CD14-positive monocyte (primary cell): ENCODE data around the gene DRC3. TPM values are rescaled to one million over a fixed set of nuclear protein-coding genes. Genes with fewer than 3 reads are reported as not detected.

Experiments used
- DNase-seq, 3 donors: peaks; one replicate each; pipeline ENCODE4 v3.0.0-alpha.2; 2011 to 2022
- H2AFZ ChIP-seq: 2 replicates; pipeline ENCODE4 v1.6.0; 2012; ENCODE audit warnings: mild to moderate bottlenecking, low read depth, low read length, inconsistent platforms; ENCODE audit not compliant: insufficient read depth, poor library complexity, severe bottlenecking
- H3K27ac ChIP-seq, 2 donors: 1 replicate in 1 of 2; 2 replicates in 1 of 2; pipeline ENCODE4 v1.5.1; 2012 to 2013; ENCODE audit warnings: low read length in 2 of 2, control low read depth in 1 of 2, inconsistent platforms in 1 of 2, low read depth in 1 of 2, mild to moderate bottlenecking in 1 of 2
- H3K27me3 ChIP-seq, 2 donors: one replicate each; pipeline versions ENCODE4 v1.6.0 to v1.6.1; 2011 to 2013; ENCODE audit warnings: low read length in 2 of 2; ENCODE audit not compliant: control insufficient read depth in 2 of 2, insufficient read depth in 2 of 2
- H3K36me3 ChIP-seq, 2 donors: replicated peaks in 1 of 2; 1 replicate in 1 of 2; 2 replicates in 1 of 2; pipeline versions ENCODE4 v1.5.1 to v1.6.1; 2012 to 2013; ENCODE audit warnings: low read length in 2 of 2, control low read depth in 1 of 2, inconsistent platforms in 1 of 2, mild to moderate bottlenecking in 1 of 2; ENCODE audit not compliant: insufficient read depth in 2 of 2, control insufficient read depth in 1 of 2
- H3K4me1 ChIP-seq, 2 donors: 1 replicate in 1 of 2; 2 replicates in 1 of 2; pipeline versions ENCODE4 v1.5.1 to v1.6.1; 2012 to 2013; ENCODE audit warnings: low read length in 2 of 2, control low read depth in 1 of 2, inconsistent platforms in 1 of 2, mild to moderate bottlenecking in 1 of 2, moderate library complexity in 1 of 2; ENCODE audit not compliant: insufficient read depth in 2 of 2, control insufficient read depth in 1 of 2
- H3K4me2 ChIP-seq: replicated peaks from 2 replicates; pipeline ENCODE3; 2012; ENCODE audit warnings: low read length, moderate library complexity, mild to moderate bottlenecking; ENCODE audit not compliant: poor library complexity, severe bottlenecking; ENCODE audit errors: extremely low read depth
- H3K4me3 ChIP-seq, 3 experiments: fragments of 200-600 bp in 1 of 3; sonication (generic) in 1 of 3; replicated peaks in 1 of 3; 1 replicate in 2 of 3; 2 replicates in 1 of 3; pipeline ENCODE4 v1.5.1; 2011 to 2013; ENCODE audit warnings: low read length in 3 of 3, mild to moderate bottlenecking in 3 of 3, control low read depth in 2 of 3, low read depth in 2 of 3, inconsistent platforms in 1 of 3, moderate library complexity in 1 of 3
- H3K79me2 ChIP-seq: 2 replicates; pipeline ENCODE4 v1.6.0; 2012; ENCODE audit warnings: mild to moderate bottlenecking, control low read depth, inconsistent platforms, low read length, moderate library complexity; ENCODE audit not compliant: insufficient read depth
- H3K9ac ChIP-seq: 2 replicates; pipeline ENCODE4 v1.6.0; 2017; ENCODE audit warnings: low read length, mild to moderate bottlenecking; ENCODE audit not compliant: insufficient read depth, poor library complexity, severe bottlenecking
- H3K9me3 ChIP-seq, 2 donors: replicated peaks in 1 of 2; 1 replicate in 1 of 2; 2 replicates in 1 of 2; pipeline versions ENCODE4 v1.5.1 to v1.6.1; 2012 to 2013; ENCODE audit warnings: low read length in 2 of 2, control low read depth in 1 of 2; ENCODE audit not compliant: control insufficient read depth in 1 of 2, insufficient read depth in 1 of 2
- H4K20me1 ChIP-seq: 2 replicates; pipeline ENCODE4 v1.6.0; 2012; ENCODE audit warnings: mild to moderate bottlenecking, low read length, control low read depth, moderate library complexity; ENCODE audit not compliant: insufficient read depth
- H3K27ac Mint-ChIP-seq, 7 donors: one replicate each; pipeline ENCODE4 v1.8.0; 2020; ENCODE audit warnings: mild to moderate bottlenecking in 7 of 7, mixed read lengths in 7 of 7, moderate library complexity in 6 of 7, inconsistent platforms in 2 of 7
- H3K27me3 Mint-ChIP-seq, 3 donors: one replicate each; pipeline ENCODE4 v1.8.0; 2021 to 2022; ENCODE audit warnings: low read depth in 3 of 3, mild to moderate bottlenecking in 3 of 3, mixed read lengths in 3 of 3, moderate library complexity in 3 of 3, inconsistent platforms in 1 of 3
- H3K36me3 Mint-ChIP-seq, 2 donors: one replicate each; pipeline ENCODE4 v1.8.0; 2020; ENCODE audit warnings: mixed read lengths in 2 of 2, inconsistent platforms in 1 of 2, mild to moderate bottlenecking in 1 of 2
- H3K4me1 Mint-ChIP-seq: one replicate; pipeline ENCODE4 v1.8.0; 2020; ENCODE audit warnings: mild to moderate bottlenecking, mixed read lengths
- H3K4me3 Mint-ChIP-seq, 2 donors: one replicate each; pipeline ENCODE4 v1.8.0; 2020; ENCODE audit warnings: mild to moderate bottlenecking in 2 of 2, mixed read lengths in 2 of 2, moderate library complexity in 1 of 2
- H3K9me3 Mint-ChIP-seq, 7 donors: one replicate each; pipeline ENCODE4 v1.8.0; 2020 to 2022; ENCODE audit warnings: mixed read lengths in 7 of 7, mild to moderate bottlenecking in 6 of 7, moderate library complexity in 6 of 7, inconsistent platforms in 2 of 7
- CTCF ChIP-seq: fragments of 200-600 bp; IDR thresholded peaks from one replicate; pipeline ENCODE4 v1.8.0; 2022; ENCODE audit warnings: antibody characterized with exemption, mild to moderate bottlenecking
- WGBS: methylation state at CpG from one replicate; pipeline ENCODE4 v1.1.5; 2013; ENCODE audit warnings: missing lambda C conversion rate; ENCODE audit not compliant: insufficient coverage; 5-methylcytosine and 5-hydroxymethylcytosine counted together
- intact Hi-C, 2 donors: fragments of 100-400 bp; cut with micrococcal nuclease; formaldehyde crosslinking; loops; one replicate each; pipeline versions ENCODE4 v1.15.0 to v1.15.1; 2023
- polyA plus RNA-seq, 3 donors: library from polyadenylated mRNA; depleted of rRNA in 1 of 3; unstranded in 2 of 3; stranded (reverse) in 1 of 3; fragments of 300-500 nt in 2 of 3; fragments of >200 nt in 1 of 3; fragmentation: Illumina TruSeq in 2 of 3; gene quantifications; 1 replicate in 2 of 3; 2 replicates in 1 of 3; pipeline ENCODE4 v1.2.3, GENCODE V29; 2012 to 2021

Gene DRC3
- polyA plus RNA-seq, 3 donors, result 0.23 to 0.58 (median 0.39) TPM

- intact Hi-C loops, result no loop called here
- peaks cover 76% of the 10 kb centered on the region for H3K79me2 ChIP-seq
- no peak for TF ChIP-seq CTCF
- peaks cover 57% of the 10 kb centered on the region for H4K20me1 ChIP-seq
- no peak overlapping the region for H3K4me3 Mint-ChIP-seq
- H3K36me3 ChIP-seq, result peaks cover 0 to 5% of the 10 kb centered on the region in 2 donors
- H3K27me3 ChIP-seq, result no peaks in the 10 kb centered on the region
- peaks cover 17 to 23% of the 10 kb centered on the region in 2 donors for H3K4me1 ChIP-seq
- peak overlapping the region in 1 of 7 donors; percentile 55 for H3K27ac Mint-ChIP-seq
- WGBS, result 93% methylated on average over 2 of the region's 4 CpGs
- no peaks in the 10 kb centered on the region for H3K9me3 Mint-ChIP-seq
- peaks cover 35% of the 10 kb centered on the region for H3K4me1 Mint-ChIP-seq
- no peak for DNase-seq
- peaks cover 14 to 15% of the 10 kb centered on the region in 2 donors for H3K36me3 Mint-ChIP-seq
- H3K9me3 ChIP-seq, result no peaks in the 10 kb centered on the region
- H2AFZ ChIP-seq, result no peak overlapping the region
- H3K4me2 ChIP-seq, result no peak overlapping the region
- H3K27ac ChIP-seq, result no peak overlapping the region
- peaks cover 1% of the 10 kb centered on the region in 3 donors for H3K27me3 Mint-ChIP-seq
- H3K9ac ChIP-seq, result no peak overlapping the region
- H3K4me3 ChIP-seq, result no peak overlapping the region
Measured at GRCh38 chr17:17963066-17963465, 9.6 kb upstream of the DRC3 start.

GRCh38 chr17:17963694-17964436 is 8.8 kb upstream of the DRC3 start:
- H3K9me3 Mint-ChIP-seq, result no peaks in the 10 kb centered on the region
- intact Hi-C loops, result no loop called here
- peak overlapping the region in 1 of 7 donors; percentile 26 for H3K27ac Mint-ChIP-seq
- Histone ChIP-seq H3K4me1 (peaks cover 9 to 15% of the 10 kb centered on the region in 2 donors), H2AFZ (no peak overlapping the region), H3K79me2 (peaks cover 78% of the 10 kb centered on the region), H4K20me1 (peaks cover 53% of the 10 kb centered on the region), H3K9me3 (no peaks in the 10 kb centered on the region), H3K4me2 (no peak overlapping the region), H3K4me3 (no peak overlapping the region), H3K27me3 (no peaks in the 10 kb centered on the region), H3K36me3 (peaks cover 0 to 5% of the 10 kb centered on the region in 2 donors), H3K9ac (no peak overlapping the region), H3K27ac (no peak overlapping the region)
- no peak for TF ChIP-seq CTCF
- H3K4me1 Mint-ChIP-seq, result peaks cover 28% of the 10 kb centered on the region
- DNase-seq, result no peak
- no peak overlapping the region for H3K4me3 Mint-ChIP-seq
- 80% methylated on average over 1 of the region's 7 CpGs for WGBS
- peaks cover 14 to 18% of the 10 kb centered on the region in 2 donors for H3K36me3 Mint-ChIP-seq
- peaks cover 1% of the 10 kb centered on the region in 3 donors for H3K27me3 Mint-ChIP-seq
